SK-N-SH (cell line): ENCODE data around the gene IFITM5. TPM values are rescaled to one million over a fixed set of nuclear protein-coding genes. Genes with fewer than 3 reads are reported as not detected.

Experiments used
- CTCF ChIA-PET: fragments of 300-600, 350-600 bp; formaldehyde crosslinking; extraction: SDS; loops from one replicate; lab custom pipeline; 2021; lab: Yijun Ruan, JAX
- POLR2A ChIA-PET: fragments of 350-600 bp; sonication (Branson Sonifier 250); formaldehyde crosslinking; extraction: SDS; loops from one replicate; lab custom pipeline; 2020; ENCODE audit warnings: antibody characterized with exemption, inconsistent platforms; lab: Yijun Ruan, JAX
- DNase-seq: peaks from one replicate; pipeline ENCODE4 v3.0.0; 2012
- H2AFZ ChIP-seq: fragments of 200-600 bp; sonication (generic); 2 replicates; pipeline ENCODE4 v1.8.1; 2016; ENCODE audit warnings: antibody characterized with exemption, mild to moderate bottlenecking, low read depth
- H3F3A ChIP-seq: fragments of 200-600 bp; sonication (generic); replicated peaks from 2 replicates; pipeline ENCODE3; 2016; ENCODE audit warnings: antibody characterized with exemption, mild to moderate bottlenecking; ENCODE audit not compliant: insufficient read depth
- H3K27ac ChIP-seq, 2 experiments: fragments of 200-500 bp in 1 of 2; fragments of 200-600 bp in 1 of 2; sonication (Bioruptor generic) in 1 of 2; sonication (generic), shearing (Covaris generic) in 1 of 2; 2 replicates each; pipeline versions ENCODE4 v1.5.1 to v1.6.1; 2014 to 2016; ENCODE audit warnings: low read depth in 2 of 2, inconsistent platforms in 1 of 2, low read length in 1 of 2, mild to moderate bottlenecking in 1 of 2, mixed read lengths in 1 of 2
- H3K27me3 ChIP-seq: fragments of 200-600 bp; sonication (generic), shearing (Covaris generic); 2 replicates; pipeline ENCODE4 v1.6.1; 2016; ENCODE audit warnings: mixed run types; ENCODE audit not compliant: insufficient read depth
- H3K36me3 ChIP-seq, 2 experiments: fragments of 200-500 bp in 1 of 2; fragments of 200-600 bp in 1 of 2; sonication (Bioruptor generic) in 1 of 2; sonication (generic) in 1 of 2; replicated peaks in 1 of 2; 2 replicates each; pipeline versions ENCODE3 to v1.5.1; 2014 to 2016; ENCODE audit warnings: low read length in 1 of 2, mild to moderate bottlenecking in 1 of 2; ENCODE audit not compliant: insufficient read depth in 2 of 2, control insufficient read depth in 1 of 2
- H3K4me1 ChIP-seq, 2 experiments: fragments of 200-500 bp in 1 of 2; fragments of 200-600 bp in 1 of 2; sonication (Bioruptor generic) in 1 of 2; sonication (generic), shearing (Covaris generic) in 1 of 2; 2 replicates each; pipeline versions ENCODE4 v1.5.1 to v1.6.1; 2014 to 2016; ENCODE audit warnings: low read depth in 1 of 2, low read length in 1 of 2, mixed run types in 1 of 2; ENCODE audit not compliant: insufficient read depth in 2 of 2, control insufficient read depth in 1 of 2
- H3K4me2 ChIP-seq: fragments of 200-600 bp; sonication (generic), shearing (Covaris generic); 2 replicates; pipeline ENCODE4 v1.6.1; 2017; ENCODE audit warnings: mixed run types
- H3K4me3 ChIP-seq, 2 experiments: fragments of 200-500 bp in 1 of 2; fragments of 200-600 bp in 1 of 2; sonication (Bioruptor generic) in 1 of 2; sonication (generic), shearing (Covaris generic) in 1 of 2; 2 replicates each; pipeline versions ENCODE4 v1.5.1 to v1.8.1; 2014 to 2016; ENCODE audit warnings: low read depth in 2 of 2, inconsistent platforms in 1 of 2, low read length in 1 of 2, mild to moderate bottlenecking in 1 of 2, mixed read lengths in 1 of 2, moderate library complexity in 1 of 2
- H3K79me2 ChIP-seq: fragments of 200-600 bp; sonication (generic); 2 replicates; pipeline ENCODE4 v1.8.1; 2017; ENCODE audit warnings: mild to moderate bottlenecking; ENCODE audit not compliant: insufficient read depth
- H3K9ac ChIP-seq: fragments of 200-600 bp; sonication (generic); 2 replicates; pipeline ENCODE4 v1.6.1; 2017; ENCODE audit warnings: mixed run types
- H3K9me2 ChIP-seq: fragments of 200-600 bp; sonication (generic); 2 replicates; pipeline ENCODE4 v1.6.1; 2017; ENCODE audit warnings: mixed run types
- H3K9me3 ChIP-seq: fragments of 200-600 bp; sonication (generic); 2 replicates; pipeline ENCODE4 v1.6.1; 2017; ENCODE audit warnings: mixed run types, mild to moderate bottlenecking, moderate library complexity
- H4K20me1 ChIP-seq: fragments of 200-600 bp; sonication (generic); 2 replicates; pipeline ENCODE4 v1.6.1; 2017; ENCODE audit warnings: mild to moderate bottlenecking, mixed run types; ENCODE audit not compliant: insufficient read depth
- ELF1 ChIP-seq: IDR thresholded peaks from 2 replicates; pipeline ENCODE4 v1.4.0; 2012
- GATA2 ChIP-seq: sonication (generic); formaldehyde crosslinking; IDR thresholded peaks from 2 replicates; pipeline ENCODE4 v1.5.0; 2020; ENCODE audit warnings: mild to moderate bottlenecking, missing genetic modification reagents
- JUND ChIP-seq: IDR thresholded peaks from 2 replicates; pipeline ENCODE4 v1.4.0; 2012
- MAX ChIP-seq: IDR thresholded peaks from 2 replicates; pipeline ENCODE4 v1.4.0; 2012; ENCODE audit warnings: low read depth
- PBX3 ChIP-seq: IDR thresholded peaks from 2 replicates; pipeline ENCODE4; 2012
- WGBS: methylation state at CpG from one replicate; pipeline ENCODE4 v1.1.6; 2017; ENCODE audit warnings: low lambda C conversion rate; 5-methylcytosine and 5-hydroxymethylcytosine counted together
- polyA plus RNA-seq, 3 experiments: library from polyadenylated mRNA; depleted of rRNA; stranded (reverse); fragments of >200 nt; gene quantifications; 2 replicates each; pipeline ENCODE4 v1.2.3, GENCODE V29; 2012

The IFITM5 gene
- polyA plus RNA-seq, 1 of the 3 experiments (the other 2 are of a cell fraction) = not detected

GRCh38 chr11:290621-291231 lies 8.6 kb downstream of the IFITM5 start:
- ChIA-PET POLR2A (no interaction called here), CTCF (interaction anchor here (1.0 to 1.5 kb wide), 4 partner anchors 14 to 106 kb away, joined by 3 to 5 read pairs (median 4); partner anchors contain the start of gene IFITM2)
- Histone ChIP-seq H3F3A (no peaks in the 10 kb centered on the region), H3K9ac (no peak overlapping the region), H3K4me2 (no peak overlapping the region), H3K36me3 (no peaks in the 10 kb centered on the region), H4K20me1 (no peaks in the 10 kb centered on the region), H3K79me2 (no peaks in the 10 kb centered on the region), H2AFZ (no peak overlapping the region), H3K9me2 (no peaks in the 10 kb centered on the region), H3K4me3 (no peak overlapping the region), H3K4me1 (peaks cover 0 to 9% of the 10 kb centered on the region in 2 experiments; a peak in 1 of 4 replicates), H3K27me3 (no peaks in the 10 kb centered on the region), H3K27ac (no peak overlapping the region), H3K9me3 (no peaks in the 10 kb centered on the region)
- WGBS = 96% methylated on average over 6 of the region's 13 CpGs
- no peak for TF ChIP-seq ELF1
- DNase-seq = no peak

- WGBS = 96% methylated on average over 38 of the region's 48 CpGs
- H3K9me2 ChIP-seq = no peaks in the 10 kb centered on the region
- no peak overlapping the region for H3K9ac ChIP-seq
- H3K27ac ChIP-seq = no peak overlapping the region
- H3K4me2 ChIP-seq = peak overlapping the region; percentile 76
- DNase-seq = peak; percentile 37
- H4K20me1 ChIP-seq = no peaks in the 10 kb centered on the region
- ChIA-PET CTCF (interaction anchor here (1.0 to 1.5 kb wide), 4 partner anchors 15 to 28 kb away, joined by 3 to 5 read pairs (median 4); partner anchors contain the start of gene IFITM2), POLR2A (no interaction called here)
- peaks cover 0 to 9% of the 10 kb centered on the region in 2 experiments; a peak in 1 of 4 replicates for H3K4me1 ChIP-seq
- H3K4me3 ChIP-seq = peak overlapping the region; percentile 38 to 46; a peak in 3 of 4 replicates
- no peaks in the 10 kb centered on the region for H3K79me2 ChIP-seq
- no peaks in the 10 kb centered on the region for H3K36me3 ChIP-seq
- no peak for TF ChIP-seq PBX3
- no peaks in the 10 kb centered on the region for H3K27me3 ChIP-seq
- no peak overlapping the region for H2AFZ ChIP-seq
- H3F3A ChIP-seq = no peaks in the 10 kb centered on the region
- no peaks in the 10 kb centered on the region for H3K9me3 ChIP-seq
Measured at GRCh38 chr11:289712-290620, 9.4 kb downstream of the IFITM5 start.

- POLR2A ChIA-PET = no interaction called here
- TF ChIP-seq PBX3 (no peak), MAX (no peak), JUND (no peak), GATA2 (CRISPR knock-in tag) (no peak)
- DNase-seq = no peak
- H3K4me3 ChIP-seq = peak overlapping the region; percentile 38 to 46; a peak in 3 of 4 replicates
- H4K20me1 ChIP-seq = no peaks in the 10 kb centered on the region
- no peaks in the 10 kb centered on the region for H3F3A ChIP-seq
- no CpG with 5 or more reads among the region's 14 CpGs for WGBS
- H3K4me2 ChIP-seq = peak overlapping the region; percentile 76
- CTCF ChIA-PET = interaction anchor here (1.0 to 1.5 kb wide), 3 partner anchors 10 to 18 kb away, joined by 3 to 6 read pairs (median 5); partner anchors contain the start of gene IFITM2
- H3K4me1 ChIP-seq = peaks cover 0 to 9% of the 10 kb centered on the region in 2 experiments; a peak in 1 of 4 replicates
- H3K36me3 ChIP-seq = no peaks in the 10 kb centered on the region
- H3K27me3 ChIP-seq = no peaks in the 10 kb centered on the region
- no peak overlapping the region for H3K9ac ChIP-seq
- no peak overlapping the region for H3K27ac ChIP-seq
- H3K79me2 ChIP-seq = no peaks in the 10 kb centered on the region
- no peak overlapping the region for H2AFZ ChIP-seq
- H3K9me2 ChIP-seq = no peaks in the 10 kb centered on the region
- no peaks in the 10 kb centered on the region for H3K9me3 ChIP-seq
Measured at GRCh38 chr11:289398-289711, 10.0 kb downstream of the IFITM5 start.
